GM21717 (cell line): Measurements from ENCODE around the gene EIF4B.
A peak's percentile ranks its signal among the peaks of the same experiment; 100 is the strongest.
"Not testable (repeated sequence)": the region's sequence is repeated elsewhere in the genome, so short reads cannot be mapped to it uniquely, and the experiment has no call there.

Experiments used
- ATAC-seq: cut with Tn5 transposase; IDR thresholded peaks from one replicate; pipeline ENCODE4 v1.9.1; 2021; ENCODE audit warnings: mild to moderate bottlenecking, moderate library complexity; ENCODE audit not compliant: unreplicated experiment

Gene EIF4B, protein sequence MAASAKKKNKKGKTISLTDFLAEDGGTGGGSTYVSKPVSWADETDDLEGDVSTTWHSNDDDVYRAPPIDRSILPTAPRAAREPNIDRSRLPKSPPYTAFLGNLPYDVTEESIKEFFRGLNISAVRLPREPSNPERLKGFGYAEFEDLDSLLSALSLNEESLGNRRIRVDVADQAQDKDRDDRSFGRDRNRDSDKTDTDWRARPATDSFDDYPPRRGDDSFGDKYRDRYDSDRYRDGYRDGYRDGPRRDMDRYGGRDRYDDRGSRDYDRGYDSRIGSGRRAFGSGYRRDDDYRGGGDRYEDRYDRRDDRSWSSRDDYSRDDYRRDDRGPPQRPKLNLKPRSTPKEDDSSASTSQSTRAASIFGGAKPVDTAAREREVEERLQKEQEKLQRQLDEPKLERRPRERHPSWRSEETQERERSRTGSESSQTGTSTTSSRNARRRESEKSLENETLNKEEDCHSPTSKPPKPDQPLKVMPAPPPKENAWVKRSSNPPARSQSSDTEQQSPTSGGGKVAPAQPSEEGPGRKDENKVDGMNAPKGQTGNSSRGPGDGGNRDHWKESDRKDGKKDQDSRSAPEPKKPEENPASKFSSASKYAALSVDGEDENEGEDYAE

DNA sequence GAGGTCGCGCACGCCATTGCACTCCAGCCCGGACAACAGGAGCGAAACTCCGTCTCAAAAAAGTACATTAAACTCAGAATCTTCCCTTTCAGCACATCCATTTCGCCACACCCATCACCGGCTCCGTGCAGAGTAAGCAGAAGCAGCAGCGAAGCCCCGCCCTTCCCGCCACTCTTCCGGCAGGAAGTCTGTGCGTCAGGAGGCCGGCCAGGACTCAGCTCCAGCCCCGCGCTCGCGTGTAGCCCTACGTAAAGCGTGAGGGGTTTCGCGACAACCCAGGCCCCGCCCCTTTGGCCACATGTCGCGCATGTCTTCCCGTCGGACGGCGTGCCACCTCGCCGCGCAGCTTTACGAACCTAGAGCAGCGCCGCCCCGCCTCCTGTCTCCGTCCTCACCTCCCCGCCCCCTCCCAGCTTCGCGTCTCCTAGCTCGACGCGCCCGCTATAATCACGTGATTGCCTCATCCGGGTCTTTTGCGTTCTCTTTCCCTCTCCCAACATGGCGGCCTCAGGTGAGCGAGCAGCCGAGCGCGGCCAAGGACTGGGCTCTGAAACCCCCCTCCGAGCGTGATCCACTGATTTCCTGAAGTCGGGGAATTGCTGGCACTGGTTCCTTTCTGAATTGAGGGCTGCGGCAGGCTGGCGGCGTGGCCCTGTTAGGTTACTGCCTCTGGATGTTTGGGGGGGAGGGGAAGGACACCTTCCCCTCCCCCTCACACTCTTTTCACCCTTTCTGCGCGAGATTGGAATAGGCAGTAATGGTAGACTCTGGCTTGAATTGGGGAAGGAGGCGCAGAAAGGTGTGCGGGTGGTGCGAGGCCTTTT, at the start of gene EIF4B:
Gene EIF4B (plus strand): TSS at position 471 of the 824 bp plus-strand sequence. CDS start 28 bp downstream, at position 499.
- ATAC-seq, result peak; percentile 87

DNA sequence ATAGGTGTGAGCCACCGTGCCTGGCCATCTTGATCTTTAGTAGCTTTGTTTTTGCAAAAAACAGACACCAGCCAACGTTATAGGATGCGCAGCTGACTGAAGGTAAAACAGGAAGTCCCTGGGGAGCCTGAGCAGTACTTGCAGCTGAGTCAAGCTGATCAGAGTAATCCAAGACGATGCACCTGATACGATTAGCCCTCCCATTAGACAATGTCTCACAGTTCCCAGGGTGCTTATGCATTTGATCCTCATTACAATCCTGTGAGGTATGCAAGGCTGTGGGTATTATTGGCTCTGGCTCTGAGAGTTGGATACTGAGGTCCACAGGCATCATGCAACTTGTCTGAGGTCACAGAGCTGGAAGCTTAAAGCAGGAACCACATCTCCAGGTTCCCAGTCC, 49.3 kb upstream of the EIF4B start:
- no peak for ATAC-seq

DNA sequence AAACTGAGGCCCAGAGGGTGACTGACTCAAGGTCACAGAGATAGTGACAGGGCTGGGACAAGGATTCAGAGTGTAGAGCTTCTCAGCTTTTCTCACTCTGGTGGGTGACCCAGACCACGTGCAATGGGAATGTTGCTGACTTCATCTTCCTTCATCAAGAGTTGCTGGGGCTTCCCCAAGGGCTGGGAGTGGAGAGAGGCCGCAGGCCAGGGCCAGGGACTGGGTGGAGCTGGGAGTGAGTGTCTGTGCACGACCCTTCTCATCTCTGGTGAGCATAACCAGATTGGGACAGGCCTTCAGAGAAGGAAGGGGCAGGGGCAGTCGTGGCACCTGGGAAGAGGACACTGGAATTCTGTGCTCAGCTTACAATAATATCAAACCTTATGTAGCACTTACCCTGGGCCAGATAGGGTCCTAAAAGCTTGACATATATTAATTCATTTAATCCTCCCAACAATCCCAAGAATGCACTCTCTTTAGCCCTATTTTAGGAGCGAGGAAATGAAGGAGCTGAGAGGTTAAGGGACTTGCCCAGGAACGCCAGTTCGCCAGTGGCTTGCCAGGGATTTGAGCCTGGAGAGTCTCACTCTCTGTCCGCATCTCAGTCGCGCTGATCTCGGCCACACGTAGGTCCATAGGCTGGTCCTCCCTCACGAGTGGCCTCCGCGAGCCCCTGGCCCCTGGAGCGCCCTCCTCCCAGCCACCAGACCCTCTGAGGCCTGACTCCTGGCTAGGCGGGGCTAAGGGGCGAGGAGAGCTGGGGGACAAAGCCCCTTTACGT, 41.5 kb upstream of the EIF4B start:
- ATAC-seq, result no peak

DNA sequence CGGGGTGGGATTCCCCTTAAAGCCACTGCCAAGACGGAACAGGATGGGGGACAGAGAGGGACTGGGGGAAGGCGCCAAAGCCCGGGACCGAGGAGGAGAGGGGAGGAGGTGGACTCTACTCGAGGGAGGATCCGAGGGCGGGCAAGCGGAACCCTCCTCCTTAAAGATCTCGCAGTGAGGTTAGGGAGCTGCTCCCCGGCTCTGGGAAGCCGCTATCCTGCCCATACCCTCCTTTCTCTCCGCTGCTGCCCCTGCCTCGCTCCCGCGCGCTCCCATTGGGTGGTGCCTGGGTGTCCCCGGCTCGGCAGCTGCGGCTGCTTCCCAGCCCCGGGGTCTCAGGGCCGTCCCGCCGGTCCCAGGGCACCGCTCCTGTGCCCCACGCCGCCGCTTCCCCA, 40.9 kb upstream of the EIF4B start:
- no peak for ATAC-seq

DNA sequence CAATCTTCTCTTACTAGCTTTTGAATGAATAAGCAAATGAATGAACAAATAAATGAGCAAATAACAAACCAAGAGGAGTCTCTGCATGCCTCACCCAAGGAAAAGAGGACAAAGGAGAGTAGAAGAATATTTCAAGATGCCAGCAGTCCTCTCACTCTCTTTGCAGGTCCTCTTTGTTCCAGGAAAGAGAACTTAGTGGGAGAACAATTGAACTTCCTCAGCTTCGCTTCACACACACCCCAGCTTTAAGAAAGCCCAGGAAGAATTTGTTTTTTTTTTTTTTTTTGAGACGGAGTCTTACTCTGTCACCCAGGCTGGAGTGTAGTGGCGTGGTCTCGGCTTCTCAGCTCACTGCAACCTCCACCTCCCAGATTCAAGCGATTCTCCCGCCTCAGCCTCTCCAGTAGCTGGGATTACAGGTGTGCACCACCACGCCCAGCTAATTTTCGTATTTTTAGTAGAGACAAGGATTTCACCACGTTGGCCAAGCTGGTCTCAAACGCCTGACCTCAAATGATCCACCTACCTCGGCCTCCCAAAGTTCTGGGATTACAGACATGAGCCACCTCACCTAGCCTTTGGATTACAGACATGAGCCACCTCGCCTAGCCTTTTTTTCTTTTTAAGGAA, 37.0 kb upstream of the EIF4B start:
- ATAC-seq, result no peak

DNA sequence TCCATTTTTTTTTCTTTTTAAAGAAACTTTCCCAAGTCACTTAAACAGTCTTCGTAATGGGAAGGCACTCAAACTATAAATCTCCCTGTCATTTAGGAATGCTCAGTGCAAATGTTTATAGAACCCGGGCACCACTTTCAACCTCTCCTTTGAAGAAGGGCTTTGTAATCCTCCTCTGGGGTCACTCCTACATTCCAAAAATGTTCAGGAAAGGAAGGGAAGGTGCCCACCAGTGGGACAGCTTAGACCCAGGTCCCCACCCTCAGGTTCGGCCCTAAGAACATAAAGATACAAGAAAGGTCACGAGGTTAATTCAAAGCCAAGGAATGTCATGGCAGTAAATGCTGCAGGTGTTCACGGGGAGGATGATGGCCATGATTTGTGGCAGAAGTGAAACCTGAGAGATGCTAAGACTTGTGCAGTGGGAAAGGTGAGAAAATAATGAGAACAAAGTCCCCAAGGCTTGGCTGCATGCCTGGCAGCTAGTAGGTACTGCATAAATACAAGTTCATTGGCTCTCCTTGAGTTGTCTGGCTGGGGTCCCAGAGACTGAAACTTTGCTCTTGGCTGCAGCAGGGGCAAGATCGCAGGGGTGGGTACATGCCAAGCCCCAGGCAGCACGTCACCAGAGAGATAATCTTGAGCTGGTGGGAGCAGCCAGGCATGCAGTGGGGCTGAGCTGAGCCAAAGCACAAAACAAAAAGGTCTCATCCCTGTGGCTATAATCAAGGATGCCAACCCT, 36.3 kb upstream of the EIF4B start:
- ATAC-seq, result no peak

DNA sequence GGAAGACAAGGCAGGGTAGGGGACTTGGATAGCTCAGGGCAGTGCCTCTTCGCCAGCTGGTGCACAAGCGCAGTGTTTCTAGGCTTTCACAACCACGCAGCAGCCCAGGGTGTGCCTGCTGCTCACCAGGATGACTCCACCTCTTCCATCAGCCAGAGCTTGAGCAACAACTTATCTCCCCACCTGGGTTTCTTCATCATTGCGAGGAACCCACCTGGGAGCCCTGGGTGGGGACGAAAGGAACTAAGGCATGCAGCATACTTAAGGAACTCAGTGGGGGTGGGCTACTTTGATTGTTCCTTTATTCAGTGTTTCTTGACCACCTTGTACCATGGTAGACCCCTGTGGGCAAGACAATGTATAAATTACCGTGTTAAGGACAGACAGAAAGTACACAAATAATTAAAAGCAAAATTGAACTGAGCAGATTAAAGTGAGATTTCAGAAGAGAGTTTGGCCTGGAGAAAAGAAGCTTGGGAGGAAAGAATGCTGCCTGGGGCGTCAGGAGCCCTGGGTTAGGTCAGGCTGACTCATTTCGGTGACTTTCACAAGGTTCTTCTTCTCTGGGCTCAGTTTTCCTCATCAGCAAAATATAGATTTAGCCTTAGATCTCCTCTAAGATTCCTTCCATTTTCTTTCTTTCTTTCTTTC, 34.5 kb upstream of the EIF4B start:
- ATAC-seq, result no peak

DNA sequence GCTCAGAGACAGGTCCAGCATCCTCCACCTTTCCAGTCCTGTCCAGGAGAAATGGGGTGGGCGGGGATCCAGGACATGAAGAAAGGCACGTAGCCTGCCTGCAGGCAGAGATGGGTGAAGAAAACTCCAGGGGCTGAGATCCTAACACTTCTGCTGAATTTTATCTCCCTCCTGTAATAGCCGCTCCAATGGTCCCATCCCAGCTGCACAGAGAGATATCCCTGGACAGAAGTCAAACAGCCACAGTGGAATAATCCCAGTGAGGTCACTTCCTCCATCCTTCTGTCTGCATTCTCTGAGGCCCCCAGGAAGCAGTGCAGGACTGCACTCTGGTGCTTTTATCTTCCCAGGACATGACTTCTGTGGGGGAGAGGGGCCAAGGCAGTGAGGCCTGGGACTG, 31.1 kb upstream of the EIF4B start:
- no peak for ATAC-seq

DNA sequence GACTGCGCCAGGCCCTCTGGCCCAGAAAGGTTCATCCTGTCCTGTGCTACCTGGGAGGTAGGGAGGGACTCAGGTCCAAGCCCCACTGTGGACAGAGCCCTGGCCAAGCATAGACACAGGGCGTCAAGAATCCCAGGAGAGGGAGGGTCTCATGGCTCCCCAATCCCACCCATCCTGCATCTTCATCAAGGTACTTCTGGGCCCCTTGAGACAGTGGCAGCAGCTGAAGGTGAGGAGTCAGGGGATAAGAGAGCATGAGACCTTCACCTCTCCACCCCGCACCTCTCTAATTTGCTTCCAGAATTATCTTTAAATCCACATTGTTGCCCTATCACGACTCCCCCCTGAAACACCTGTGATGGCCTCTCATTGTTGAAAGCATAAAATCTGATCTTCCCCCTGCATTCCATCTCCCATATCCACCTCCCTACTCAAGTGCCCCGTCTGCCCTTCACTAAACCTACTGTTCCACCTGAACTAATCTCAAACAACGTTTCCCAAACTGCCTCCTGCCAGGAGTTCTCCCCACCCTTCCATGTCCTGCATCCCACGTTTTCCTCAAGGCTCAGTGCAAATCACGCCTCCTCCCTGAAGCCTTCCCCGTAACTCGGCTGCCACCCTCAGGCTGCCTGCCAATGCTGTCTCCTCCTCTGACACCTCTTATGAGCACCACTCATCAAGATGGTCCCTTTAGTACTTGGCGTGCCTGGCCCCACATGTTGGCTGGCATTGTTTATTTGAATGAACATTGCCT, 30.3 kb upstream of the EIF4B start:
- ATAC-seq, result no peak

DNA sequence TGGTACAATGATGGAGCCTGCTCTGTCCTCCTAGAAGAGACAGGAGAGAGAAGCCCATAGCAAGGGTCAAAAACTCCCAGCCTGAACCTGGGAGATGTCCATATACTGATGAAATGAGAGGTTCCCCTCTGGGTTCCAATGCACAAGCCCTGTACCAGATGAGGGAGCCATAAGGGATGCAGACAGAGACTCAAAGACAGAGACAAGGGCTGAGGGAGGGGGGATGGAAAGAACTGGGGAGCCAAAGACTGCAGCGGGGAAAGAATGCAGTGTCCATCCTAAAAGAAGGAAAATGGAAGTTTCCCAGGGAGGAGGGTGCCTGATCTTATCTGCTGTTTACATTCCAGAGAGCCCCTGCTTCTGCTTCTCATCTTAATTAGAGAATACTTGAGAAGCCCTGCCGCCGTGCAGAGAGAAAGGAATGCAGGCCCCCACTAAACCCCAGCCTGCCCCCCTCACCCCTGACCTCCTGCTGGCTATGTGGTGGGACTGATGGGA, 29.6 kb upstream of the EIF4B start:
- no peak for ATAC-seq

DNA sequence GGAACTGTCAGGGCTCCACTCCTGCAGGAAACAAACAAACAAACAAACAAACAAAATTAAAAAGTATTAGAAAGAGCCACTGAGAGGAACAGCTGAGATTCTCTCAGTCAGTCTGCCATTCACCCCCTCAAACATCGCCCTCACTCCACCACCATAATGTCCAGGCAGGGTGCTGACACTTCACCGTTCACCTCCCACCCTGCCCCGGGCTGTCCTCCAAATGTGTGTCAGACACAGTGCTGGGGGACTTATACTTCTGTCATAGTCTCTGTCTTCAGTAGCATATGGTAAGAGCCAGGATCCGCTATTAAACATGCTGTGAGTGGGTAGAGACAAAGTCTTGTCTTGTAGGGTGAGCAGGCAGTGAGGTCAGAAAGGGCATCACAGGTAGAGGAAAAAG, 29.1 kb upstream of the EIF4B start:
- ATAC-seq, result no peak

DNA sequence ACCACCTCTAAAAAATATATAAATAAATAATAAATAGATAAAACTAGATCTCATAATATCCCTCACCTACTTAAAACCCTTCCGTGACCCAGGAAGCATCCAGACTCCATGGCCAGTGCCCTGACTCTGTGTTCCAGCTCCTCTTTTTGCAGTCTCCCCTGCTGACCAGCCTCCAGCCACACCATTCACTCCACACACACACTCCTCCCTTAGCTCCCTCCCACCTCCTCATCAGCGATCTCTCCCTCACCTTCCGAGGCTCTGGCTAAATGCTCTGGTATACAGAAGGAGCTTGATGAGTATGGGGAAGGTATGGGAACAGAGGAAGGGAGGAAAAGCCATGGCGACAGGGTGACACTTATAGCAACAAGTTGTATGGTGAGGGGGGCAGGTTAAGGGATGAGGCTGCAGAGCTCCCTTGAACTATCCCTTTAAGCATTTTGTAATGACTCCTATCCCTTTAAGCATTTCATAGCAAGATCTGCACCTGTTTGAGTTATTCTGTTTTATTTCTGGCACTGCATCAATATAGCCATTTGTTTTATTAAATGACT, 26.1 kb upstream of the EIF4B start:
- ATAC-seq, result no peak

DNA sequence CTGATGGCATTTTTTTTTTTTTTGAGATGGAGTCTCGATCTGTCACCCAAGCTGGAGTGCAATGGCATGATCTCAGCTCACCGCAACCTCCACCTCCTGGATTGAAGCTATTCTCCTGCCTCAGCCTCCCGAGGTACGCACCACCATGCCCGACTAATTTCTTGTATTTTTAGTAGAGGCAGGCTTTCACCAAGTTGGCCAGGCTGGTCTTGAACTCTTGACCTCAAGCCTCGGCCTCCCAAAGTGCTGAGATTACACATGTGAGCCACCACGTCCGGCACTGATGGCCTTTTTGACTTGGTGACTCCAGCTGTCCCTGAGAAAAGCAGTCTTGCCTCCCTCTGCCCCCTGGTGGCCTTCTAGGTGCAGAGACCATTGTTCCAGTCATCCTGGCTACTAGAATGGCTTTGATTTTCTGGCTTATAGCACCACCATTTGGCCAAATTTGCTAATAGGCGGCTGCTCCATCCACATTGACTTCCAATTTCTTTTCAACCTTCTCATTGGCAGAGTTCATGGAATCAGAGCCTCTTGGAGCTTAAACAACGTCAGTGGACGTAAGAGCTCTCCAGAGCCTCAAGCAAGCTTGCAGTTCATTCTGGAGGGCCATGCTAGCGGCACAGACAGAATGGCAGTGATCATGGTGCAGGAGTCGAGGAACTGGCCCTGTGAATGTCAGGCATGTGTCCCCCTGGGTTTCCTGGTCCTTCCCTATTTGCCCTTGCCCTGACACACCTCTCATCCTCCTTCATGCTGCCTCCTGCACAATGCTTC, 25.4 kb upstream of the EIF4B start:
- ATAC-seq, result no peak

DNA sequence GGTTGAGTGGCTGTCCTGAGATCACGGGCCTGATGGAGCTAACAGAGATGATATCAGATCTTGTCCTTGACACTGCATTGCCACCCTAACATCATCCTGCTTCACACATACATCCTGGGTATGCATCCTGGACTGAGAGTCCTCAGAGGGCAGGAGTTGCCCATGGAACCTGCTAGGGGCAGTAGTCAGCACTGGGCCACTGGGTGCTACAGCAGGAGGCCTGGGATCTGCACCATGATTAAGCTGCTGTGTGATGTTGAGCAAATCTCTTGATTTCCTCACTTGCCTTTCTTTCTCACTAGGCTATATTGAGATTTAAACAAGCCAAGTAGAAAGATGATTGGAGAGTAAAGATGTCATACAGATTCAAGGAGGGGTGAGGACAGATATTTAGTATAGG, 22.1 kb upstream of the EIF4B start:
- no peak for ATAC-seq

DNA sequence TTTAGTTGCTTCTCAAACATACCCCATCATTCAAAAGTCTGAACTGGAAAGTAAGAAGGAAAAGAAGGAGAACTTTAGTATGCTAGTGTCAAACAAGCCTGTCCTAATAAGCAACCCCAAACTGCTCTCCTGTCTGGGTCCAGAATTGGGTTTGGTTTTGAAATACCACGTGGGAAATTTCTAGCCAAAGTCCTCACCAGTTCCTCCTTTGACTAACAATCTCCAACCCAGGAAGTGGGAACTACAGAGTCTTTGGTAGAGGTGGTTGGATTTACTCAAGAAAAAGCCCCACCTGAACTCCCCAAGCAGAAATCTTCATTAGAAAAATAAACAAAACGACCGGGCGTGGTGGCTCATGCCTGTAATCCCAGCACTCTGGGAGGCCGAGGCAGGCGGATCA, 17.4 kb upstream of the EIF4B start:
- no peak for ATAC-seq

DNA sequence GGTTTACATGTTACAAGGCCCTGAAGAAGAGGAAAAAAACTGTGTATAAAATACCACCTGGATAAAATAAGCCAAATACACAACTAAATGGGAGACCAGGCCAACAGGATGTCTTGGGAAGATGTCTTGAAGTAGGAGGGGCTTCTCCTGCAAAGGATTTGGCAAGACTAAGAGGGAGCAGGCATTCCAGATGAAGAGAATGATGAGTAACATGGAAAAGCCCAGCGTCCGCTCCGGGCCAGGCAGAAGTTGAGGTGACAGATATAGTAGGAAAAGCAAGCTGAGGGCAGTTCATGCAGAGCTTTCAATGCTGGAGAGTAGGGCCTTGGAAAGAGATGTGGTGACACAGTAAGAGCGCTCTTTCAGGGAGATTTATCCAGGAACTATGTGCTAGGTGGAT, 16.1 kb upstream of the EIF4B start:
- no peak for ATAC-seq

DNA sequence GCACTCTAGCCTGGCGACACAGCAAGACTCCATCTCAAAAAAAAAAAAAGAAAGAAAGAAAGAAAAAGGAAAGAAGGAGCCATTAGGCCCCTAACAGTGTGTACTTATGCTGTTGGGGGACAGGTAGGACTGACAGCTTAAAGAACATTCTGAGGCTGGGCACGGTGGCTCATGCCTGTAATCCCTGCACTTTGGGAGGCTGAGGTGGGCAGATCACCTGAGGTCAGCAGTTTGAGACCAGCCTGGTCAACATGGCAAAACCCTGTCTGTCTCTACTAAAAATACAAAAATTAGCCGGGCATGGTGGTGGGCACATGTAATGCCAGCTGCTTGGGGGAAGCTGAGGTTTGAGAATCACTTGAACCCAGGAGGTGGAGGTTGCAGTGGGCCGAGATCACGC, 14.0 kb upstream of the EIF4B start:
- not testable (repeated sequence) for ATAC-seq
